GM18502 (cell line): ENCODE data around the gene BNIP5.
"Not testable (repeated sequence)": the region's sequence is repeated elsewhere in the genome, so short reads cannot be mapped to it uniquely, and the experiment has no call there.

Source experiments
- ATAC-seq: cut with Tn5 transposase; IDR thresholded peaks from one replicate; pipeline ENCODE4 v1.9.1; 2021; ENCODE audit warnings: mild to moderate bottlenecking; ENCODE audit not compliant: unreplicated experiment, poor library complexity

BNIP5 gene

DNA sequence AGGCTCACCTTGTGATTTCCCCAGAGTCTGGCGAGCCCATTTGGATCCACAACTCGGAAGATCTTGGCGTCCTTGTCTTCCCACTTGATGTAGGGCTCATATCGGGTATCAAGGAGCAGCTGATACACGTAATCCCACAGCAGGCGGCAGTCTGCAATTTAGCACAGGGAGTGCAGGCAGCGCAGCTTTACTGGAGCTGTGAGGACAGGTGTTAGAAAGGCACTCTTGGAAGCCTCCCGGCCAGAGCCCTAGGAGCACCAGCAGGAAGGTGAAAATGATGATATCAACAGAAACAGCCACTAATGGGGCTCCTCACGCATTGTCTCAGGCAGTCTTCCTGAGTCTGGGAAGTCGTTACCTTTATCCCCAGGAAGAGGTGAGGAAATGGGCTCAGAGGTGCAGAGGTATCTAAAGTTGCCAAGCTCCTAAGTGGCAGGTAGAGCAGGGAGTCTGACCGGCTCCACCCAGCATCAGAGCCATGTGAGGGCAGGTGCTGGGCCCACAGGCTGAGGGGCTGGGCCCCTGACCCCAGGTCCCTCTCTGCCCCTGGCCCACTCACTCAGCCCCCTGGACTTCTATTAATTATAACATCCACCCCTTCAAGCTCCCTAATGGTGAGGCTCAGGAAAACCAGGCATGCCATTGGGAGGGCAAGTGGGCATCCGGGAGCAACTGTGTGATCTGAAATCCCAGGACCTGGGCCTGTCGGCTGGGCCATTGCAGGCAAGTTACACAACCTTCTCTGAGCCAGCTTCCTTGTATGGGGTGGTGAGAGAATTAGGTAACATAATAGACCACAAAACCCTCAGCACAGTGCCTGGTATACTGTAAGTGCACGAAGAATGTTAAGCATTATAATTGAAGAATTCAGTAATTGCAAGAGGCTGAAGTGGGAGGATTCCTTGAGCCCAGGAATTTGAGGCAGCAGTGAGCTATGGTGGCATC lies 32.5 kb upstream of the BNIP5 start:
- no peak for ATAC-seq

DNA sequence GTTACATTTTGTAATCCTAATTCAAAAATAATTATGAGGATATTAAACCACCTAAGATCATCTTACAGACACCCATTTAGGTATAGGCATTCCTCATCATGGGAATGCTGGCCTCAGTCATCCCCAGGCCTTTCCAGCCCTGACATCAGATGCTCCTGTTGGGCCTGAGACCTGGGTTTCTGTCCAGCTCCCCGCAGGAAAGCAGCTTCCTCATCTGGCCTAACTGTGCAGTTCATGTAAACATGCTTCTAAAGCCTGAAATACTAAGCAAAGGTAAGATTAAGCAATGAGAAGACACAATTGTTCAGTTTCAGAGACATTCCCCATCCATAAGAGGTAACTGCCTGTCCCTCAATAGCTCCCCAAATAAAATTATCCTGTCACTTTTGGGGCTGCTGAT lies 31.7 kb upstream of the BNIP5 start:
- ATAC-seq, result no peak

DNA sequence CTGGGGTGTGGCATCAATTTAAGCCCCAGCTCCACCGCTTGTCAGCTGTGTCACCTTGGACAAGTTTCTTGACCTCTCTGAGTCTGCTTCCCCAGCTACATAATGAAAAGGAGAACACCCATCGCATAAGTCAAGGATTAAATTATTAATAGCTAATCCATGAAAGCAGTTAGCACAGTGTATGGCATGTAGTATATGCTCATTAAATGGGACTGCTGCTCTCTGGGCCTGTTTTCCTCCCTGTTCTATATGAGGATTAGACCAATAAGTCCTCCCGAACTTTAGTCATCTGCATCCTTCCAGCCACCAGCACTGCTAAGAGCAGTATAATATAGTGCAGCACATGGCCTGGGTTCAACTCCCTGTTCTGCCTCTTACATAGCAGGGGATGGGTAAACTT lies 31.1 kb upstream of the BNIP5 start:
- ATAC-seq, result no peak

DNA sequence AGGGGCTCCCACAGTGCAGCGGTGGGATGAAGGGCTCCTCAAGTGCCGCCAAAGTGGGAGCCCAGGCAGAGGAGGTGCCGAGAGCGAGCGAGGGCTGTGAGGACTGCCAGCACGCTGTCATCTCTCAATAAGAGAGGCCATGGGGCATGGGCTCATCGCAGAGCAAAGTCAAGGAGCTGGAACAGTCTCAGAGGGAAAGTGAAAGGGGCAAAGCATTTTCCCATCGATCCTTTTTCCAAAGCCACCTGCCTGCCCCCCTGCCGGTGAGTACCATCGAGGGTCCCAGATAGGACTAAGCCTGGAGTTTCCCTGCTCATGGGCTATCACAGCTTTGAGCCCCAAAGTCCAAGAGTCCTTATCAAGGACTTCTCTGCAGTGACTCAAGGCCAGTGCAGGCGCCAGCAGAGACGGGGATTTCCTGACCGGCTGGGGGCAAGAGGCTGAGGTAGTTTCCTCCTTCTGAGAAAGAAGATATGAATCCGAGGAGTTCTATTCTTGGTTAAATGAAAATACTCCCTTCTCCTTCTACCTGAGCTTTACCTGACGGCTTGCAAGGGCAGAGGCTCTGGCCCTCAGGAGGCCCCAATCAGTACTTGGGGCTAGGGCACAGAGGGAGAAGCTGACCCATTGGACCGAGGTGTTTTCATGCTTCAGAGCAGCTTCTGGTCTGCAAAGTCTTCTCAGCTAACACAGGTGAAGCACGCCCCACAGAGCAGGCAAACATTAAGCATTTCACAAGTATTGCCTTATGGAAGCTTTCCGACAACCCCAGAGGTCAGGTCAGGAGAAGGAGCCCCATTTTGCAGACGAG lies 28.2 kb upstream of the BNIP5 start:
- ATAC-seq, result peak; percentile 56

DNA sequence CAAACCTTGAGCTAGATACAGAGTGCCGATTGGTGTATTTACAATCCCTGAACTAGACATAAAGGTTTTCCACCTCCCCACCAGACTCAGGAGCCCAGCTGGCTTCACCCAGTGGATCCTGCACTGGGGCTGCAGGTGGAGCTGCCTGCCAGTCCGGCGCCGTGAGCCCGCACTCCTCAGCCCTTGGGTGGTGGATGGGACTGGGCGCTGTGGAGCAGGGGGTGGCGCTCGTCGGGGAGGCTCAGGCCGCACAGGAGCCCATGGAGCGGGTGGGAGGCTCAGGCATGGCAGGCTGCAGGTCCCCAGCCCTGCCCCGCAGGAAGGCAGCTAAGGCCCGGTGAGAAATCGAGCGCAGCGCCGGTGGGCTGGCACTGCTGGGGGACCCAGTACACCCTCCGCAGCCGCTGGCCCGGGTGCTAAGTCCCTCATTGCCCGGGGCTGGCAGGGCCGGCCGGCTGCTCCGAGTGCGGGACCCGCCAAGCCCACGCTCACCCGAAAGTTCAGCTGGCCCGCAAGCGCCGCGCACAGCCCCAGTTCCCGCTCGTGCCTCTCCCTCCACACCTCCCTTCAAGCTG lies 27.5 kb upstream of the BNIP5 start:
- not testable (repeated sequence) for ATAC-seq

DNA sequence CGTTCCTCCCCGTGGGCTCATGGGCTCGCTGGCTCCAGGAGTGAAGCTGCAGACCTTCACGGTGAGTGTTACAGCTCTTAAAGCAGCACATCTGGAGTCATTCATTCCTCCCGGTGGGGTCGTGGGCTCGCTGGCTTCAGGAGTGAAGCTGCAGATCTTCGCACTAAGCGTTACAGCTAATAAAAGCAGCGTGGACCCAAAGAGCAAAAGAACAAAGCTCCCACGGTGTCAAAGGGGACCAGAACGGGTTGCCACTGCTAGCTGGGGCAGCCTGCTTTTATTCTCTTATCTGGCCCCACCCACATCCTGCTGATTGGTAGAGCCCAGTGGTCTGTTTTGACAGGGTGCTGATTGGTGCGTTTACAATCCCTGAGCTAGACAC lies 26.7 kb upstream of the BNIP5 start:
- ATAC-seq, result not testable (repeated sequence)

DNA sequence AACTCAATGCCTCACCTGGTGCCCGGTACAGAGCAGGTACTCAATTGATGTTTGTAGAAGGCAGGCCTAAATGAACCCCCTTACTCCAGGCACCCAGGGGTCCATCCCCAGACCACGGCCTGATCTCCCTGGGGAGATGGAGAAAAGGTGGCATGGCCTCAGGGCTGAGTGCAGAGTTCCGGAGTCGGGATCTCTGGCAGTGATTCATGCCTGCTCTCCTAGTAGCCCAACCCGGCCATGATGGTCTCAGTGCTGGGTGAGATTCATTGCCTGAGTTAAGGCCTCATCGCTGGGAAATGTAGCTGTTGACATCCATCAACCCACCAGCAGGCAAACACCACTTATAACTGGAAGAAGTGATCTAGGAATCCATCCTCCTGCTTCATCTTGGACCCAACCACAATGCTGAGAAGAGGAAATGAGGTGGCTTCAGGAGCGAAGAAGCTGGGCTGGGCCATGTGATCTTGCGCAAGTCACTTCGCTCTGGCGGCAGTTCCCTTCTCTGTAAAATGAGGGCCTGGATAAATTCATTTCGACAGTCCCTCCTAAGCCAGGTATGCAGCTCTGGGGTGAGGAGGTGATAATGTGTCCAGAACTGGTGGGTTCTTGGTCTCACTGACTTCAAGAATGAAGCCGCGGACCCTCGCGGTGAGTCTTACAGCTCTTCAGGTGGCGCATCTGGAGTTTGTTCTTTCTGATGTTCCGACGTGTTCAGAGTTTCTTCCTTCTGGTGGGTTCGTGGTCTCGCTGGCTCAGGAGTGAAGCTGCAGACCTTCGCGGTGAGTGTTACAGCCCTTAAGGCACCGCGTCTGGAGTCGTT lies 26.1 kb upstream of the BNIP5 start:
- no peak for ATAC-seq

DNA sequence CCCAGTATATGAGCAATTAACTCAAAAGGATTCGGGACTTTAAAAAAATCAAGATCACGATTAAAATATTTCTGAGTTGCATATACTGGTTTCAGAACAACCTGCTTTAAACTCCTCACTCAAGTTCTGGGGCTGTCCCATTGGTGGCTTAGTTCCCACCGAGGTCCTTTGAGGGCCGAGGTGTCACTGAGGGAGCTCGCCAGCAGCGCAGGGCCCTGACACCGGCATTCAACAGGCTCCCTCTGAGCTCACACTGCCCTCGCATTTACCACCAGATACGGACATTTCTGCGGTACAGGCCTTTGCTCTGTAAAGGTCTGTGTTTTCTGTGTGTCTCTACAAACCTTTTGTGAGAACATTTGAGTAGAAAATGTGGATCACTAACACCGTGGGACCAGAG lies 24.4 kb upstream of the BNIP5 start:
- ATAC-seq, result no peak

DNA sequence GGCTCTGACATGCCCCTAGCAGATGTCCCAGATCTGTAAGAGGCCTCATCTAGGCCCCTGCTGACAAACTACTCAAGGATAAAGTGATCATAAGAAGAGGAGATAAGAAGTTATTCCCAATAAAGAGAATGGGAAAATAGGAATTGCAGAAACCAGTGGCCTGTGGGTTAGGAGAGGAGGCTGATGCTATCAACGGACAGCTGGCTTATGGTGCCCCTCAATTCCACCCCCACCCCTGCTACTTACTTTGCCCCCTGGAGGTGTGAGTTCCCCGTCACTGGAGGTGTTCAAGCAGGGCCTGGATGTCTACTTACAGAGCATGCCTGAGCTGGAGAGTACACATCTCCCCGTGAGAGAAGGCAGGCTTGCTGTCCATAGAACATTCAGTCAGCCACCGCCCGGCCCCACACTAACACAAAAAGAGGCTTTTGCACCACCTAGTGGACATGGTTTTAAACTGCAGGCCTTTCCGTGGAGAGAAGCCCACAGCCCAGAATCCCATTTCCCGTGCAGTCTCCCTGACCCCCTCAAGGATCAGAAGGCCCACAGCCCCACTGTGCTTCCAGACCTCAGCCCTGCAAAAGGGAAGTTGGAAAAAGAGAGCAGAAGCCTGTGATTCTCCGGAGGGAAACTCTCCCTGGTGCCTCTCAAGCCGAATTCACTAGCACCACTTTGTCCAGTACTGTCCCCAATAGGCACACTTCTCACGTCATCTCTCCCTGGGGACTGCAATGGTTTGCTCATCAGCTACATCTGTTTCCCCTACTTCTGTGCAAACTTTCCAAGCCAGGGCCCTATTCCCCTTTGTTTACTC lies 23.8 kb upstream of the BNIP5 start:
- ATAC-seq, result peak; percentile 48

DNA sequence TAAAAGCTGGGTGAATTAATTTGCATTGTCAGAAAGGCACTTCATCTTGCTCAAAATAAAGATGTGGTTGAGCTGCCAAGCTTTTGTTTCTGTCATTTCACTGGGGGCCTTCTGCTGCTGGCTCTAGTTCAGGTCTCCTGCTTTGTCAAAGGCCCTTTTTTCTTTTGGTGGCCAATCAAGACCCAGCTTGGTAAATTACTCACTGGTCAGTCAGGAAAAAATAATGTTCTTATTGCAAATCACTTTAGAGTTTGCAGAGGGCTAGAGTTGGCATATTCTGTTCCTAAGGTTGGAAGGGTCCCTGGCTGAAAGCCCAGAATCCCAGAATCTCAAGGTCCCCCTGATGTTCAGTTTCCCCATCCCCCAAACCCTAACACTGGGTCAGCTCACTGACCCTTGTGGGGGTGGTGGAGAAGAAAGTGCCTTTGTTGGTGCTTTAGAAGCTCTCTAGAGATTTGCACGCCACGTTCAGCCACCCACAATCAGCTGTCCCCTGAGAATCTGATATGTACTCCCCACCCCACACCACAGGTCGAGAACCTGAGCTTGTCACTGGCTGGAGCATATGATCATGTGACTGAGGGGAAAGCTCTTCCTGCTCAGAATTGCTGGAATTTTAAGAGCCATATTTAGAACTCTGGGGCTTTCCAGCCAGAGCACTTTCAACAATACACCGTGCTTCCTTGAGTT lies 21.7 kb upstream of the BNIP5 start:
- no peak for ATAC-seq

DNA sequence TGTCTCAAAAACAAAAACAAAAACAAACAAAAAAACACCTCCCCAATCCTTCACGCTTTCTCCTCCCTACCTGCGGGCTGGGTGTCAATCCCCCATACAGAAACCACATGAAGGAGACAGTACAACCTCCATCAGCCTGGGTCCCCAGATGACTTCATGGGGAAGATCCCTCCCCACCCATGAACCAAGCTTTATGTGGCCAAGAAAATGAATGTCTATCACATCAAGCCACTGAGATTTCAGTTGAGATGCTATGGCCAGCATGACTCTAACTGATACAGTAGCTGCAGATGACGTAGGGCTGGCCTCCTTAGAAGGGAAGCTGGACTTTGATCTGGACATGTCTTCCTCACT lies 21.2 kb upstream of the BNIP5 start:
- ATAC-seq, result no peak

DNA sequence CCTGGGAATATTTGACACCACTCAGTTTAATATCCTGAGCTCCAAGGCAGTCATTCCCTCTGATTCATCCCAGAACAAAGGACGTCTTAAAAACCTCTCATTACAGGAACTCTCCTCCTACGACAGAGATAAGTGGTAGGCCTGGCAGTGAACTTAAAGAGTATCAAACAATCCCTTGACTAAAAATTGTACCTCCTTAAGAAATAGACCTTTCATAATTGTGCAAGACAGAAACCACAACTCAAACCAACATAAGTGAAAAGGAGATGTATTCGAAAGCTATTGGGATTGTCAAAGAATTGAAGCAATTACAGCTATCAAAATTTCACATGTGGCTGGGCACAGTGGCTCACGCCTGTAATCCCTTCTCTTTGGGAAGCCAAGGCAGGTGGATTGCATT lies 19.1 kb upstream of the BNIP5 start:
- ATAC-seq, result no peak

DNA sequence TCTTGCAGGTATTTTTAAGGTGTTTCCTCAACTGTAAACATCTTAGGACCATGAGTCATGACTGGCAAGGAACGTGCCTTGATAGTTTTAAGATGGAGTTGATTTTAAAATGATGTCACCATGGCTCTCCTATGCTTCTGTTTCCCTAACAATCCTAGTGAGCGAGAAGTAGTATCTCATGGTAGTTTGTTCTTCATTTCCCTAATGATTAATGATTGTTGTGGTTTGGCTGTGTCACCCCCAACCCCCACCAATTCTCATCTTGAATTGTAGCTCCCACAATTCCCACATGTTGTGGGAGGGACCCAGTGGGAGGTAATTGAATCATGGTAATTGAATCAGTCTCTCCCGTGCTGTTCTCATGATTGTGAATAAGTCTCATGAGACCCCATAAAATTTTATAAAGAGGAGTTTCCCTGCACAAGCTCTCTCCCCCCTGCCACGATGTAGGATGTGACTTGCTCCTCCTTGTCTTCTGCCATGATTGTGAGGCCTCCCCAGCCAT lies 16.8 kb upstream of the BNIP5 start:
- ATAC-seq, result no peak

DNA sequence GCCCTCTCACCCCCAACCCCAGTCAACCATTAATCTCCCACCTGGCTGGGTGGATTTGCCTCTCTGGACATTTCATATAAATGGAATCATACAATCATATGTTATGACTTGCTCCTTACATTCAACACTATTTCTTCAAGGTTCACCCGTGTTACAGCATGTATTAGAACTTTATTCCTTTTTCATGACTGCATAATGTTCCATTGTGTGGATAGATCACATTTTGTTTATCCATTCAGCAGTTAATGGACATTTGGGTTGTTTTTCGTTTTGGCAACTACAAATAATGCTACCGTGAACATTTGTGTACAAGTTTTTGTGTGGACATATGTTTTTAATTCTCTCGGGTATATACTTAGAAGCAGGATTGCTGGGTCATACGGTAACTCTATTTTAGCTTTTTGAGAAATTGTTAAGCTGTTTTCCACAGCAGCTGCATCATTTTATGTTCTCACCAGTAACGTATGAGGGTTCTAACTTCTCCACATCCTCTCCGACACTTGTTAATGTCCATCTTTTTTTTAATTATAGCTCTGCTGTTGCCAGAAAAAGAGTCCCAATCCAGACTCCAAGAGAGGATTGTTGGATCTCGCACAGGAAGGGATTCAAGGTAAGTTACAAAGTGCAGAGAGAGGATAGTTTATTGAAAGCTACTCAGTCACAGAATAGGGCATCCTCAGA lies 15.9 kb upstream of the BNIP5 start:
- no peak for ATAC-seq

DNA sequence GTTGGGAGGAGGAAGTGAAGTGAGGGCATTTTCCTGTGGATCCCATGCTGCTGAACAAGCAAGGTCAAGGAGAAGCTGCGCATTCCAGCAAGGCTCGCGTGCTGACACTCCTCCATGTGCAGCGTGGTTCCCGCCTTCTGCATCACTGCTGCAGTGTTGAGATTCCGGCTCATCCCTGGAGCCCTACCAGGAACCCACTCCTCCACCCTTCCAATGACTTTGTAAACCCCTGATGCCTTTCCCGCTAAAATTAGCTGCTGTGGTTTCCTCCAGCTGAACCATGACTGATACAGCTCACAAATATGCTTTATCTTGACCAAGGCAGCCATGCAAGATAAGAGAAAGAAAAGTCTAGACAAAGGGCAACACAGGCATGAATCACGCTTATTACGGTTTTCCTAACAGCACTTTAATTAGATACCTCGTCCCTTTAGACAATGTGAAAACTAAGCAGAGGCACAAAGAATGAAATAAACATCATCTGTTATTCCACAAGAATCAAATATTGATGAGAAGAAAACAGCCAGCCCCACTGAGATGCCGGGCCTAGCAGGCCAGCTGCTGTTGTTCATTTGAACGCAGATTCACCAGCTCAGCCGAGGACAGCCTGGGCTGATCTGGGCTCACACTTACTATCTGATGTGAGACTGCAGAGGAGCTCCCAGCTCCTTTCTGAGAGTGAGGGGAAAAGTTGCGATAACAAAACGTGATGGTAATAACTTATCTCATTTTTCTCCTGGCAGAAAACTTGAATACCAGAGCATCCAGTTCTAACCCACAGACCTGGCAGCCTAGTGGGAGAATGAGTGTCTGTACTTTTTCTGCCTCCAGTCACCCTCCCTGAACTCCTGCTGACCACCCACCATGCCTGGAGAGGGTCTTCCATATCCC lies 14.2 kb upstream of the BNIP5 start:
- no peak for ATAC-seq

DNA sequence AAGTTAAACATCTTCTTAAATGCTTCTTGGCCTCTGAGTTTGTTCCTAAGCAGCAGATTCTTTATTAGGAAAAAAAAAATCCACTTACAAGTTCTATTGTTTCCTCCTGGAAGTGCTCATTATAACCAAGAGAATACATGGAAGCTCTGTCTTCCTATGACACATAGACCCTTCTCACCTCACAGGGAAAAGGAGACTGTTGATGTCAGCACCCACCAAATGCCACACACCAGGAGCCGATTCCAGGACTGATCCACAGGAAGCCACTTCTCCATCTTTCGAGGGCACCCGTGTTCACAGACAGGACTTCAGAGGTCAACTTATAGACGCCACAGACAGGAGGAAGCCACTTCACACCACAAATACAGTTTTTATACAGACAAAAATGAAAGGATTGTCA lies 13.4 kb upstream of the BNIP5 start:
- ATAC-seq, result no peak

DNA sequence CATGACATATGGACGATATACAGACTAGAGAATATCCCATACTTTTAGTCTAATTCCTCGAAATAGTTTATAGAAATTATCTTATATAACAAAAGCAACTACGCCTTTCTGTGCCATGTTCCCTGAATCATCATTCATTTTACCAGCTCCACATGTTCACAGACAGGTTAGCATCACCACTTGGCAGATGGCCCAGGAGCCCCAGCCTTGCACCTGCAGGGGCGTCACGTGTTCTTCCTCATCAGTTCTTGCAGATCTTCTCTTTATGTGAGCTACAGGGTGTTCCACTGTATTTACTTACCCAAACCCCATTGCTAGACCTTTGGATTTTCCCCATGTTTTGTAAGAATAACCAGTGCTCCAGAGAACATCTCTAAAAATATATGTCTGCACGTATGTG lies 12.6 kb upstream of the BNIP5 start:
- no peak for ATAC-seq
